Smooth muscle cell of the brain vasculature (primary cell): ENCODE data around the gene HSD3B1.
A peak's percentile ranks its signal among the peaks of the same experiment; 100 is the strongest.
"Not testable (repeated sequence)": the region's sequence is repeated elsewhere in the genome, so short reads cannot be mapped to it uniquely, and the experiment has no call there.

Experiments used
- DNase-seq: peaks from one replicate; pipeline ENCODE4 v3.0.0-alpha.2; 2012; ENCODE audit warnings: low read depth, low spot score

The HSD3B1 gene

DNA sequence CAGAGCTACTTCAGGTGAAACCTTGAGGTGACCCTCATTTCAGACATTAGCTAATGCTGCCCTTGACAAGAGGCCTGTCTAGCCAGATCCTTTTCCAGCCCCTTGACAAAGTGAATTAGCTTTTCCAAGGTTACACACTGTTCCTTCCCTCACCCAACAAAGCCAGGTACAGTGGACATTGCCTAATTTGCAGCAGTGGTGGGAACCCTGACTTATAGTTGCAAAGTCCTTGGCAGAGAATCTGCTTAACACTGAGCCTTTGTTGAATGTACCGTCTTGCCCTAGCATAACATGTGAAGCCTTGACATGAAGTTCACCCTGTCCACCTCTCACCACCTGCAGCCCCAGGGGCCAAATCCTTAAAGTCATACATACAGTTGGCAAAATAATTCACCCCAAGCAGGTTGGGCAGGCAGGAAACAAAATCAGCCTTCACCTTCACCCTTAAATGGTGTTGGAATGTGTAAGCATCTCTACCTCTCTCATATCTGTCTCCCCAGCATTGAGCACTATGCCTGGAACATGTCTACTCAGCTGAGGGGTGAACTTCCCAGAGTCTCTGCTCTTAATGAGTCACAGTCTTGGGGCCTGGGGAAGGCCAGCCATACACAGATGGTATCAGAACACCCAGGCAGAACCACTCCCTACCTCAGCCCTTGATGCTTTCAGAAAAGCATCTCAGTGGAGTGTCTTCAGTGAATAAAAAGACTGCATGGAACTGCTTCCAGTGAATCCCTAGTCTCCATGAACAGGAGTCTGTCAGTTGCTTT is 46.5 kb downstream of the HSD3B1 start:
- DNase-seq = not testable (repeated sequence)

DNA sequence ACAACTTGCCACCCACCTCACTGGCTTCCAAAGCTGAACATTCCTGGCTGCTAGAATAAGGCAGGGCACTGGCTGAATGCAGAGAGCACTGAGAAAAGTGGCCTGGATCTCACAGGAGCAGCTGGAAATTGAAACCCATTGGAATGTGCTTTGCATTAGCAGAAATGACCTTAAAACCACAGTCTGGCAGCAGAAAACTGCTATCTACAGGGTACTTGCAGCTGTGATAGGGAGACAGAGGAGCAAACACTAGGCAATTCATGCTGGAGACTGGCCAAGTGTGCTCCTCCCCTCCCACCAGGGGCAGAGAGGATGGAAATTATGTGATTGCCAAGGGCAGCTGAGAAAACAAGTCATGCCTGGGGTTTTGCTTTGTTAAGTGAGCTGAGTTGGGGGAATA is 47.2 kb downstream of the HSD3B1 start:
- DNase-seq = peak; percentile 92

DNA sequence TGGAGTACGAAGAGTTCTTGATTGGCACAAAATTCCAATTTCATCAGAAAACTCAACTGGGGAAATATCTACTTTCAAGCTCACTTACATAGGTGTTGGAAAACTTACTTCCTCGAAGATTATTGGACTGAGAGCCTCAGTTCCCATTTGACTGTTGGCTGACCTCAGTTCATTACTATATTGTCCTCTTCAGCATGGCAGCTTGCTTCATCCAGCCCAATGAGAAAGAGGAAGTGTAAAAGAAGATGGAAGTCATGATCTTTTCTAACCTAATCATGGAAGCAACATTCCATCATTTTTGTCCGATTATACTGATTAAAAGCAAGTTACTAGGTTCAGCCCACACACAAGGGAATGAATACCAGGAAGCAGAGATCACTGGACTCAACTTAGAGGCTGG is 49.4 kb downstream of the HSD3B1 start:
- no peak for DNase-seq

DNA sequence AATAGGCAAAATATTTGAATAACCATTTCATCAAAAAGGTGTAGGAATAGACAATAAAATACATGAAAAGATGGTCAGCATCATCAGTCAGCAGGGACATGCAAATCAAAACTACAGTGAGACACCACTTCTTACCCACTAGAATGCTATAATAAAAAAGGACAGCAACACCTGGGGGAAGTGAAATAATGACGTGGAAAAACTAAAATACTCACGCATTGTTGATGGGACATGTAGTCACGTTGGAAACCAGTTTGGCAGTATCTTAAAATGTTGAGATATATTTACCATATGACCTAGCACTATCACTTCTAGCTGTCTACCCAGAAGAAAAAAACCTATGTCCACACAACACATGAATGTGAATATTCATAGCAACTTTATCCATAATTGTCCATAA is 53.4 kb downstream of the HSD3B1 start:
- not testable (repeated sequence) for DNase-seq

DNA sequence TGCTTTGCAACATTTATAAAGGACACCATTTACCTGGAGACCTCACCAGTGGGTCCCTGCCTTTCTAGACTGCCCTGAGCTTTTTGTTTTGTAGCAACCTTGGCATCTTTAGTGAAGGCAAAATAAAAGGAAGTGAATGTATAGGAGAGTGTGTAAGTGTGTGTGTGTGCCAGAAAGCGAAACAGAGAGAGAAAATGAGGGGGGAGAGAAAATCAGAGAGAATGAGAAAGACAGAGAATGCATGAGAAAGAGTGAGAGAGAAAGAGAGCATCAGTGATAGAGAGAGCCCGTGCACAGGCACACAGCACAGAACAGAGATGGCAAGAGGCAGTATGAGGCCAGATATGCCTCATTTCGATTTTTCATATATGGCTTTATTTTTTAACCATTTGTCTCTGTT is 57.5 kb downstream of the HSD3B1 start:
- DNase-seq = no peak
